Ramos (cell line): ENCODE measurements around the gene UBASH3B.
"Not testable (repeated sequence)": the region's sequence is repeated elsewhere in the genome, so short reads cannot be mapped to it uniquely, and the experiment has no call there.

ENCODE experiments used
- in situ Hi-C: fragments of 300-500 bp; cut with MboI; formaldehyde crosslinking; loops from one replicate; pipeline ENCODE4 v1.14.3; 2022; ENCODE audit warnings: low sequenced_read_pairs; ENCODE audit not compliant: unreplicated experiment

UBASH3B gene, protein sequence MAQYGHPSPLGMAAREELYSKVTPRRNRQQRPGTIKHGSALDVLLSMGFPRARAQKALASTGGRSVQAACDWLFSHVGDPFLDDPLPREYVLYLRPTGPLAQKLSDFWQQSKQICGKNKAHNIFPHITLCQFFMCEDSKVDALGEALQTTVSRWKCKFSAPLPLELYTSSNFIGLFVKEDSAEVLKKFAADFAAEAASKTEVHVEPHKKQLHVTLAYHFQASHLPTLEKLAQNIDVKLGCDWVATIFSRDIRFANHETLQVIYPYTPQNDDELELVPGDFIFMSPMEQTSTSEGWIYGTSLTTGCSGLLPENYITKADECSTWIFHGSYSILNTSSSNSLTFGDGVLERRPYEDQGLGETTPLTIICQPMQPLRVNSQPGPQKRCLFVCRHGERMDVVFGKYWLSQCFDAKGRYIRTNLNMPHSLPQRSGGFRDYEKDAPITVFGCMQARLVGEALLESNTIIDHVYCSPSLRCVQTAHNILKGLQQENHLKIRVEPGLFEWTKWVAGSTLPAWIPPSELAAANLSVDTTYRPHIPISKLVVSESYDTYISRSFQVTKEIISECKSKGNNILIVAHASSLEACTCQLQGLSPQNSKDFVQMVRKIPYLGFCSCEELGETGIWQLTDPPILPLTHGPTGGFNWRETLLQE

DNA sequence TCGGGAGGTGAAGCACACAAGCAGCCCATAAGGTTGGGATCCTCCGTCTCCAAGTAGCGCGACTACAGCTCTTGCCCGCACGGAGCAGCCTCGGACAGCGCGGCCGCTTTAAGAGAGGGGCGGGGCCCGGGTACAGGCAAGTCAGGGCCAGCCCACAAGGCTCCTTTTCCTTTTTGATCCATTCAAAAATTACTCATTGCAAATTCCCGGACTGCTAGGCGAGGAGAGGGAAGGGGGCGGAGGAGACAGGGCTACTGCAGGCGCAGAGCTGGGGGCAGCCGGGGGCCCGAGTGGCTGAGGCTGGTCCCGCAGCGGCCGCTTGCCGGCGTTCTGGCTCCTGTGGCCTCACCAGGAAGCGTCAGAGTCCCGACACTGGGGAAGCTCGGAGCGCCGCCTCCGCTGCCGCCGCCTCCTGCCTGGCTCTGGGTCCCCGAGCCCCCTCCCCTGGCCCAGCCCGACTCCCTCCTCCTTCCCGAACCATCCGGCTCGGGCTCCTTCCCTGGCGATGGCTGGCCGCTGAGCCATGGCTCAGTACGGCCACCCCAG, at the start of gene UBASH3B:
Gene UBASH3B, plus strand, starts transcription at position 196 of the 546 bp plus-strand sequence. Its CDS starts 328 bp downstream, at position 524.
- in situ Hi-C loops = loop anchor here (25.0 kb wide), 1 partner anchor 407 kb away; the partner anchor contains the start of gene HSPA8

DNA sequence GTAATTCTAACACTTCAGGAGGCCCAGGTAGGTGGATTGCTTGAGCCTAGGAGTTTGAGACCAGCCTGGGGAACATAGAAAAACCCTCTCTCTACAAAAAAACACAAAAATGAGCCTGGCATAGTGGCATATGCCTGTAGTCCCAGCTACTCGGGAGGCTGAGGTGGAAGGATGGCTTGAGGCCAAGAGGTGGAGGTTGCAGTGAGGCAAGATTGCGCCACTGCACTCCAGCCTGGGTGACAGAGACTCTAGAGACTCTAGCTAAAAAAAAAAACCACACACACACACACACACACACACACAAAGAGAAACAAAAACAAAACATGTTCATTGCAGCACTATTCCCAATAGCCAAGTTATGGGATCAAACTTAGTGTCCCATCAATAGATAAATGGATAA, 48.4 kb upstream of the UBASH3B start:
- in situ Hi-C loops = not testable (repeated sequence)

DNA sequence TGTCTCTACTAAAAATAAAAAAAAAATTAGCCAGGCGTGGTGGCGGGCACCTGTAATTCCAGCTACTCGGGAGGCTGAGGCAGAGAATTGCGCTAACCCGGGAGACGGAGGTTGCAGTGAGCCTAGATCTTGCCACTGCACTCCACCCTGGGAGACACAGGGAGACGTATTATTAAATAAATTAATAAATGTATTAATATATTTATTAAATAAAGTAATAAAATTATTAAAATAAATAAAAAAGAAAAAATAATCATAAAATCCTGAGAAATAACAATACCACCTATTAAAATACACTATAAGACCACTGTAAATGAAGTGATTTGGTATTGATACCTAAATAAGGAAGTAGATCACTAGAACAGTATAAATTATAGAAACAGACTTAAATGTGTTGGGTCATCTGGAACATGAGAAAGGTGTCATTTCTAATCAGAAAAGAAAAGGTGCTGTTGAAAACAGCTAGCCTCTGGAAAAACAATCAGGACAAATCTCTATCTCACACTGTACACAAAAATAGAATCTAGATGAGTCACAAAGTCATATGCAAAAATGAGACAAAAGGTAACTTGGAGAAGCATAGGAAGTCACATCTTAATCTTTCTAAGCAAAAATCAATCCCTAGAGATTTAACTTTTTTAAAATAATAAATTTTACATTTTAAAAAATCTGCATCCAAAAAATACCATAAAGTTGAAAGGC, 43.2 kb upstream of the UBASH3B start:
- in situ Hi-C loops = no loop called here

GRCh38 chr11:122616718-122617117, 38.8 kb upstream of the UBASH3B start:
- in situ Hi-C loops = no loop called here

GRCh38 chr11:122617297-122617696, 38.2 kb upstream of the UBASH3B start:
- in situ Hi-C loops = no loop called here

DNA sequence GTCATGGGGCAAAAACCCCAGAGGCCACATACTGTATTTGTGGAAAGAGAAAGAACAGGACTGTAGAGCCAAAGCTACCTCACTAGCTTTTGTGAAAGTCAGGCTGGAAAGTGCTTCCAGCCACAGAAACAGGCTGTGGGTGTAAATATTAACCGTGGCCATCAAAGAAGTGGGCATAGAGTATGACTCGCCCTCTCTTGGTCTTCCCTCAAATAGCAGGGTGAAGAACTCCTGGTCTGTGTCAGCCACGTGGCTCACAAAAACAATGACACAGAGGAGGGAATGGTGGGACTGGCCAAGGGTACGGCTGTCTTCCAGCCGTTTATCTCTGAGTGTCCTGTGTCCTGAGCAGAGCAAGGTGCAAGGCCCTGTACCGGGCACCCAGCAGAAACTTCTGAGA, 37.6 kb upstream of the UBASH3B start:
- in situ Hi-C loops = no loop called here

GRCh38 chr11:122618927-122619326, 36.6 kb upstream of the UBASH3B start:
- in situ Hi-C loops = no loop called here

DNA sequence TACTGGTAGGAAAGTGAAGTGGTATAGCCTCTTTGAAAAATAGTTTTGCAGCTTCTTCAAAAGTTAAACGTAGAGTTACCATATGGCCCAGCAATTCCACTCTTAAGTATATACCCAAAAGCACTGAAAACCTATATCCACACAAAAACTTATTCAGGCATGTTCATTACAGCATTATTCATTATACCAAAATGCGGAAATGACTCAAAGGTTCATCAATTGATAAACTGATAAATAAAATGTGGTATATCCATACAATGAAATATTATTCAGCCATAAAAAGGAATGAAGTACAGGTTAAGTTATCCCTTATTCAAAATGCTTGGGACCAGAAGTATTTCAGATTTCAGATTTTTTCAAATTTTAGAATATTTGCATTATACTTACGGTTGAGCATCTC, 35.8 kb upstream of the UBASH3B start:
- in situ Hi-C loops = no loop called here

DNA sequence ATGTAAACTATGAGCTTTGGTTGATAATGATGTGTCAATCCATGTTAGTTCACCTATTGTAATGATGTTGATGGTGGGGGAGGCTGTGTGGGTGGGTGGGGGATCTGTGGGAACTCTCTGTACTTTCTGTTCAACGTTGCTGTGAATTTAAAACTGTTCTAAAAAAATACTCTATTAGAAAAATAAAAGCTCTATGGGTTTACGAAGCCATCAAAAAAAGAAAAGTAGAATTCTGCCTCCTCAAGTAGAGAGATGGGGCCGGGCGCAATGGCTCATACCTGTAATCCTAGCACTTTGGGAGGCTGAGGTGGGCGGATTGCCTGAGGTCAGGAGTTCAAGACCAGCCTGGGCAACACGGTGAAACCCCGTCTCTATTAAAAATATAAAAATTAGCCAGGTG, 30.0 kb upstream of the UBASH3B start:
- in situ Hi-C loops = not testable (repeated sequence)

GRCh38 chr11:122625976-122626665, 29.4 kb upstream of the UBASH3B start:
- in situ Hi-C loops = no loop called here

- in situ Hi-C loops = no loop called here
These were observed 27.8 kb upstream of the UBASH3B start for GRCh38 chr11:122627745-122628144.

DNA sequence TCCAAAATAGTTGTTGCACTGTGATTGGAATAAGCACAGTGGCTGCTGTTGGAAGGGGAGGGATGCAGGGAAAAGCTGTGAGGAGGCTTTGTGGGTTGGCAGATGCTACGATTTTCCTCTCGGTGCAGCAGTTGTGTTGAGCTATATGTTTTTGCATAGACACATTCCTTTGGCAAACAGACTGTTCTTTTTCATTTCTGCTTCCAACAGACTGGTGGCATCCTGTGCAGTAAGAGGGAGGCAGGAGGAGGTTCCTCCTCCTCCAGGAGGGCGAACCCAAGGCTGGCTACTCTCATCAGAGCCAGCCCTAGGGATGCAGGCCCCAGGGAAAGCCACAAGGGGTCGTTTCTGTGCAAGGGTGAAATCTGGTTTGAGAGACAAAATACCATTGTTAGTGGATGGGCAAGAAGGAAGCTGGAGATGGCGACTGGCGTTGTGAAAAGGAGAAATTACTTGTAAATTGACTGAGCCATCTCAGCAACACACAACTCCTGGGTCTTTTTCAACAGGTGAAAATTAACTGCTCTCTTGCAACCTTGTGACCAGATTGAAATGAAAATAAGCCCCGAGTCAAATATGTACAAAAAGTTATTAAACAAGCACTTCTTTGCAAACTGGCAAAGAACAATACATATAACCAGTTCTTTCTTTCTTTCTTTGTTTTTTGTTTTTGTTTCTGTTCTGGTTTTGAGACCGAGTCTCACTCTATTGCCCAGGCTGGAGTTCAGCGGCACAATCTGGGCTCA, 26.5 kb upstream of the UBASH3B start:
- in situ Hi-C loops = no loop called here

GRCh38 chr11:122632181-122632824, 23.2 kb upstream of the UBASH3B start:
- in situ Hi-C loops = loop anchor here (5.0 kb wide), 1 partner anchor 220 kb away; no protein-coding TSS in a partner anchor

GRCh38 chr11:122633219-122633829, 22.2 kb upstream of the UBASH3B start:
- in situ Hi-C loops = loop anchor here (5.0 kb wide), 1 partner anchor 219 kb away; no protein-coding TSS in a partner anchor

- in situ Hi-C loops = loop anchor here (5.0 kb wide), 1 partner anchor 218 kb away; no protein-coding TSS in a partner anchor
These were observed 21.0 kb upstream of the UBASH3B start for GRCh38 chr11:122634501-122634900.

DNA sequence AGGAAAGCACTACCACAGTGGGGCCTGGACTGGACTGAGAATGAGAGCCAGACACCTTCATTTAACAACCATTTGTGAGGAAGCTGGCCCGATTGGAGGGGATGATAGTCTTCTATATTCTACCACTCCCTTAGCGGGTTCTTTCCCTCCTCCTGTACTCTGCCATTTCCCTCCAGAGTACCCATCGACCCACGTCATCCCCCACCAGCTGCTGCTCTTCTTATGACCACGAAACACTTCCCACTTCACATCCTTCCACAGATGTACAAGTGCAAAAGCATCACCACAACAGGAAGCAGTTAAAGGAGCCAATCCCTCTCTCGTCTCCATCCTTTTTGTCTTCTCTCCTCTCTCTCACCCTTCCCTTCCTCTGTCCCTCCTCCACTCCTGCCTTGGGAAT, 18.0 kb upstream of the UBASH3B start:
- in situ Hi-C loops = no loop called here

GRCh38 chr11:122642472-122642922, 13.0 kb upstream of the UBASH3B start:
- in situ Hi-C loops = no loop called here

- in situ Hi-C loops = no loop called here
These were observed 12.6 kb upstream of the UBASH3B start for GRCh38 chr11:122642971-122643370.
